ENCODE data around the gene UVSSA. TPM values are rescaled to one million over a fixed set of nuclear protein-coding genes. Genes with fewer than 3 reads are reported as not detected.

The UVSSA gene
- total RNA-seq, 1 donor from 2014 or later, result 25.5 TPM

- no peak for TF ChIP-seq POLR2AphosphoS5 (IDR thresholded peaks at IDR 0.05; ENCODE audit: insufficient read depth in 1 of 2, low read depth in 1 of 2)
- TF ChIP-seq CTCF (IDR thresholded peaks at IDR 0.05), result no peak
- TF ChIP-seq POLR2A (IDR thresholded peaks at IDR 0.05), result no peak
- intact Hi-C loops (cut with DNase I), result no loop called here
- H3K4me1 ChIP-seq, result peaks cover 46% of the 10 kb centered on the region
- no peak overlapping the region for H3K27ac ChIP-seq
- H3K4me3 ChIP-seq, result peak overlapping the region; percentile 11 to 31
- no peaks in the 10 kb centered on the region for H3K9me3 ChIP-seq
- peaks cover 52% of the 10 kb centered on the region for H3K27me3 ChIP-seq
- no peaks in the 10 kb centered on the region for H3K36me3 ChIP-seq
- DNase-seq (ENCODE audit: extremely low spot score in 2 of 2), result no peak
These were observed 56.9 kb downstream of the UVSSA start for GRCh38 chr4:1403591-1404572.

- H3K4me3 ChIP-seq, result no peak overlapping the region
- no peaks in the 10 kb centered on the region for H3K36me3 ChIP-seq
- DNase-seq (ENCODE audit: extremely low spot score in 2 of 2), result peak in 1 of 2 donors; percentile 88
- TF ChIP-seq CTCF (IDR thresholded peaks at IDR 0.05) (no peak), POLR2A (IDR thresholded peaks at IDR 0.05) (no peak)
- H3K27ac ChIP-seq, result no peak overlapping the region
- H3K4me1 ChIP-seq, result peaks cover 46% of the 10 kb centered on the region
- intact Hi-C loops (cut with DNase I), result no loop called here
- peaks cover 54% of the 10 kb centered on the region for H3K27me3 ChIP-seq
- no peaks in the 10 kb centered on the region for H3K9me3 ChIP-seq
These were observed 57.7 kb downstream of the UVSSA start for GRCh38 chr4:1404573-1405253.

DNA sequence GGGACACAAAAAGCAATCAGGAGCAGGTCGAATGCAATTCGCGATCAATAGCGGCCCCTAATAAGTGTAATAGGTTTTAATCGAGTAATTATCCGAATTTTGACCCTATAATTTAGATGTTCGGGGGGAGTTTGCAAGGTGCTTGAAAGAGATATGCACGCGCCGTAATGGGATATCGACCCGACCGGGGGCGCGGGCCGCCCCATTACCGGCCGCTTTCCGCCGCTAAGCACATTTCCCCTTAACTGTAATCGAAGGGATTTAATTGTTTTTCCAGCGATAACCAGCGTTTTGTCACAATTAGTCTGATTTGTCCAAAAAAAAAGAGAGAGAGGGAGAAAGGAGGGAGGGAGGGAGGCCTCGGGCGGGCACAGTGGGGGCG, 58.2 kb downstream of the UVSSA start:
- H3K4me1 ChIP-seq, result peaks cover 46% of the 10 kb centered on the region
- DNase-seq (ENCODE audit: extremely low spot score in 2 of 2), result no peak
- H3K36me3 ChIP-seq, result no peaks in the 10 kb centered on the region
- no peaks in the 10 kb centered on the region for H3K9me3 ChIP-seq
- no peak overlapping the region for H3K27ac ChIP-seq
- intact Hi-C loops (cut with DNase I), result no loop called here
- TF ChIP-seq POLR2A (IDR thresholded peaks at IDR 0.05), result no peak
- TF ChIP-seq POLR2AphosphoS5 (IDR thresholded peaks at IDR 0.05; ENCODE audit: insufficient read depth in 1 of 2, low read depth in 1 of 2), result no peak
- no peak for TF ChIP-seq CTCF (IDR thresholded peaks at IDR 0.05)
- peaks cover 52% of the 10 kb centered on the region for H3K27me3 ChIP-seq
- no peak overlapping the region for H3K4me3 ChIP-seq

GRCh38 chr4:1405636-1406393, 58.8 kb downstream of the UVSSA start:
- Histone ChIP-seq H3K4me1 (peaks cover 46% of the 10 kb centered on the region), H3K27me3 (peaks cover 48% of the 10 kb centered on the region), H3K27ac (no peak overlapping the region), H3K36me3 (no peaks in the 10 kb centered on the region), H3K4me3 (no peak overlapping the region), H3K9me3 (no peaks in the 10 kb centered on the region)
- intact Hi-C loops (cut with DNase I), result no loop called here
- peak in 1 of 2 donors; percentile 72 for DNase-seq (ENCODE audit: extremely low spot score in 2 of 2)
- TF ChIP-seq POLR2AphosphoS5 (IDR thresholded peaks at IDR 0.05; ENCODE audit: insufficient read depth in 1 of 2, low read depth in 1 of 2) (no peak), POLR2A (IDR thresholded peaks at IDR 0.05) (no peak), CTCF (IDR thresholded peaks at IDR 0.05) (no peak)

Data from vagina (tissue), 2 donors.